Measurements from ENCODE around the gene KIF7.
A peak's percentile ranks its signal among the peaks of the same experiment; 100 is the strongest.
"Not testable (repeated sequence)": the region's sequence is repeated elsewhere in the genome, so short reads cannot be mapped to it uniquely, and the experiment has no call there.

The KIF7 gene

GRCh38 chr15:89654847-89655805 lies at the start of gene KIF7:
Gene KIF7 (minus strand): TSS chr15:89655467. CDS start chr15:89652930, 2,537 bp downstream.
- DNase-seq, result no peak

GRCh38 chr15:89704411-89704810 lies 49.1 kb upstream of the KIF7 start:
- DNase-seq, result no peak

GRCh38 chr15:89695198-89695597 lies 39.9 kb upstream of the KIF7 start:
- DNase-seq, result no peak

GRCh38 chr15:89693696-89694095 lies 38.4 kb upstream of the KIF7 start:
- no peak for DNase-seq

GRCh38 chr15:89693091-89693490 lies 37.8 kb upstream of the KIF7 start:
- no peak for DNase-seq

GRCh38 chr15:89690276-89691218 lies 35.3 kb upstream of the KIF7 start, which contains the start of the genes PEX11A and WDR93:
Gene PEX11A (minus strand): TSS chr15:89690754. CDS start chr15:89690632, 122 bp downstream.
Gene WDR93 (plus strand): TSS chr15:89690811. CDS start chr15:89701747, 10,936 bp downstream.
- peak; percentile 9 for DNase-seq

- not testable (repeated sequence) for DNase-seq
Observed at GRCh38 chr15:89689930-89690275, 34.6 kb upstream of the KIF7 start.

- no peak for DNase-seq
Observed at GRCh38 chr15:89686522-89686921, 31.3 kb upstream of the KIF7 start.

GRCh38 chr15:89685995-89686394 lies 30.7 kb upstream of the KIF7 start:
- no peak for DNase-seq

- no peak for DNase-seq
Observed at GRCh38 chr15:89681146-89681545, 25.9 kb upstream of the KIF7 start.

GRCh38 chr15:89680282-89680873 lies 25.1 kb upstream of the KIF7 start:
- no peak for DNase-seq

- no peak for DNase-seq
Observed at GRCh38 chr15:89679212-89679611, 23.9 kb upstream of the KIF7 start, which contains the start of gene PLIN1. Gene PLIN1 (minus strand): TSS chr15:89679367. CDS start chr15:89677489, 1,878 bp downstream.

GRCh38 chr15:89677381-89677780 lies 22.1 kb upstream of the KIF7 start:
- DNase-seq, result no peak

- DNase-seq, result no peak
Observed at GRCh38 chr15:89675606-89676005, 20.3 kb upstream of the KIF7 start.

GRCh38 chr15:89674526-89674925 lies 19.3 kb upstream of the KIF7 start:
- no peak for DNase-seq

- no peak for DNase-seq
Observed at GRCh38 chr15:89673165-89673512, 17.9 kb upstream of the KIF7 start.

GRCh38 chr15:89672221-89673164 lies 17.2 kb upstream of the KIF7 start:
- no peak for DNase-seq

GRCh38 chr15:89671687-89672086 lies 16.4 kb upstream of the KIF7 start:
- no peak for DNase-seq

- DNase-seq, result no peak
Observed at GRCh38 chr15:89670971-89671560, 15.8 kb upstream of the KIF7 start.

- DNase-seq, result no peak
Observed at GRCh38 chr15:89669941-89670340, 14.7 kb upstream of the KIF7 start.

GRCh38 chr15:89669309-89669865 lies 14.1 kb upstream of the KIF7 start:
- no peak for DNase-seq

Data from amniotic stem cell (primary cell).